ENCODE measurements around the gene GGN.
"Not testable (repeated sequence)": the region's sequence is repeated elsewhere in the genome, so short reads cannot be mapped to it uniquely, and the experiment has no call there.

Gene GGN

GRCh38 chr19:38373907-38374331 lies 13.9 kb downstream of the GGN start:
- TF ChIP-seq GATA1 (IDR thresholded peaks at IDR 0.05; ENCODE audit: low read depth, low read length): no peak
- no peak for DNase-seq

GRCh38 chr19:38371081-38371480 lies 16.8 kb downstream of the GGN start:
- no peak for DNase-seq
- TF ChIP-seq GATA1 (IDR thresholded peaks at IDR 0.05; ENCODE audit: low read depth, low read length): no peak
- no peak for TF ChIP-seq POLR2A (IDR thresholded peaks at IDR 0.05; ENCODE audit: low read length)

GRCh38 chr19:38370299-38370698 lies 17.5 kb downstream of the GGN start:
- no peak for TF ChIP-seq GATA1 (IDR thresholded peaks at IDR 0.05; ENCODE audit: low read depth, low read length)
- no peak for TF ChIP-seq POLR2A (IDR thresholded peaks at IDR 0.05; ENCODE audit: low read length)
- no peak for DNase-seq

- no peak for TF ChIP-seq POLR2A (IDR thresholded peaks at IDR 0.05; ENCODE audit: low read length)
- TF ChIP-seq GATA1 (IDR thresholded peaks at IDR 0.05; ENCODE audit: low read depth, low read length): no peak
- no peak for DNase-seq
These were observed 18.2 kb downstream of the GGN start for GRCh38 chr19:38369584-38369983.

GRCh38 chr19:38367041-38367440 lies 20.8 kb downstream of the GGN start:
- DNase-seq: no peak
- TF ChIP-seq POLR2A (IDR thresholded peaks at IDR 0.05; ENCODE audit: low read length) (no peak), GATA1 (IDR thresholded peaks at IDR 0.05; ENCODE audit: low read depth, low read length) (no peak)

GRCh38 chr19:38362946-38363688 lies 24.7 kb downstream of the GGN start:
- not testable (repeated sequence) for DNase-seq

- DNase-seq: peak; percentile 61 to 70
- TF ChIP-seq POLR2A (IDR thresholded peaks at IDR 0.05; ENCODE audit: low read length) (no peak), GATA1 (IDR thresholded peaks at IDR 0.05; ENCODE audit: low read depth, low read length) (no peak)
These were observed 25.5 kb downstream of the GGN start for GRCh38 chr19:38362076-38362945.

GRCh38 chr19:38361633-38362075 lies 26.2 kb downstream of the GGN start:
- no peak for TF ChIP-seq POLR2A (IDR thresholded peaks at IDR 0.05; ENCODE audit: low read length)
- no peak for TF ChIP-seq GATA1 (IDR thresholded peaks at IDR 0.05; ENCODE audit: low read depth, low read length)
- peak; percentile 59 to 65 for DNase-seq

- TF ChIP-seq GATA1 (IDR thresholded peaks at IDR 0.05; ENCODE audit: low read depth, low read length) (no peak), POLR2A (IDR thresholded peaks at IDR 0.05; ENCODE audit: low read length) (no peak)
- no peak for DNase-seq
These were observed 26.8 kb downstream of the GGN start for GRCh38 chr19:38360839-38361631.

- TF ChIP-seq GATA1 (IDR thresholded peaks at IDR 0.05; ENCODE audit: low read depth, low read length) (no peak), POLR2A (IDR thresholded peaks at IDR 0.05; ENCODE audit: low read length) (no peak)
- DNase-seq: no peak
These were observed 27.5 kb downstream of the GGN start for GRCh38 chr19:38360351-38360750.

GRCh38 chr19:38359242-38360021 lies 28.4 kb downstream of the GGN start:
- TF ChIP-seq GATA1 (IDR thresholded peaks at IDR 0.05; ENCODE audit: low read depth, low read length) (no peak), POLR2A (IDR thresholded peaks at IDR 0.05; ENCODE audit: low read length) (no peak)
- no peak for DNase-seq

- DNase-seq: no peak
- no peak for TF ChIP-seq GATA1 (IDR thresholded peaks at IDR 0.05; ENCODE audit: low read depth, low read length)
- no peak for TF ChIP-seq POLR2A (IDR thresholded peaks at IDR 0.05; ENCODE audit: low read length)
These were observed 29.8 kb downstream of the GGN start for GRCh38 chr19:38358071-38358470.

Measured in erythroblast (primary cell).